Activated T-helper 2 cell treated with anti-CD3 and anti-CD28 coated beads, Interferon-gamma antibody, Interleukin-2, Interleukin-4, amounts not matched to agents 10 μg/mL and 5 μg/mL and 100 μg/mL, durations not matched to agents 14 hours and 24 hours and 36 hours (primary cell): ENCODE data around the gene ASTL. TPM values are rescaled to one million over a fixed set of nuclear protein-coding genes. Genes with fewer than 3 reads are reported as not detected.

Experiments
- DNase-seq: peaks from one replicate; pipeline ENCODE4 v3.0.0; 2021; ENCODE audit warnings: low spot score
- H3K27ac Mint-ChIP-seq: one replicate; pipeline ENCODE4 v1.8.0; 2021; ENCODE audit warnings: mixed read lengths
- H3K27me3 Mint-ChIP-seq: one replicate; pipeline ENCODE4 v1.8.0; 2021; ENCODE audit warnings: low read depth, mixed read lengths
- H3K36me3 Mint-ChIP-seq: one replicate; pipeline ENCODE4 v1.8.0; 2021; ENCODE audit warnings: low read depth, mixed read lengths
- H3K4me1 Mint-ChIP-seq: one replicate; pipeline ENCODE4 v1.8.0; 2021; ENCODE audit warnings: low read depth, mixed read lengths
- H3K4me3 Mint-ChIP-seq: one replicate; pipeline ENCODE4 v1.8.0; 2021; ENCODE audit warnings: low read depth, mild to moderate bottlenecking, moderate library complexity, mixed read lengths
- H3K9me3 Mint-ChIP-seq: one replicate; pipeline ENCODE4 v1.8.0; 2021; ENCODE audit warnings: mixed read lengths
- intact Hi-C: fragments of 100-400 bp; cut with micrococcal nuclease; formaldehyde crosslinking; loops from one replicate; pipeline ENCODE4 v1.15.1; 2023
- total RNA-seq: library from RNA; stranded (reverse); gene quantifications from 2 replicates; pipeline ENCODE4 v1.2.3, GENCODE V29; 2022

Gene ASTL
- total RNA-seq, 1 donor from 2014 or later, result 1.3 TPM

DNA sequence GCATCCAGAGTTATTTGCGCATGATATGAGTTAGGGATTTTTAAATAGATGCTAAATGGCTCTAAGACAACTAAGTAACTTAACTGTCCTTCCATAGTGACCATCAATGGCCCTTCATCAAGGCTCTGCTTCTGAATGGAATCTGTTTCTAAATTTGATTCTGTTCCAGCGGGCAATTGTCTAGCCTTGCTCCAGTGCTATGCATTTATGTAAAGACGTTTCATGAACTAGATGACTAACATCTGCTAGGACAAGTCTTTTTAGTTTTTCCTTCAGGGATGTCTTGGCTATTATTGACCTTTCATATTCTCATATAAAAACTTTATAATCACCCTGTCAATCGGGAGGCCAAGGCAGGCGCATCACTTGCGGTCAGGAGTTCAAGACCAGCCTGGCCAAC, 9.8 kb downstream of the ASTL start:
- no peaks in the 10 kb centered on the region for H3K27me3 Mint-ChIP-seq
- no peaks in the 10 kb centered on the region for H3K9me3 Mint-ChIP-seq
- H3K27ac Mint-ChIP-seq, result no peak overlapping the region
- no peak overlapping the region for H3K4me3 Mint-ChIP-seq
- DNase-seq, result no peak
- H3K4me1 Mint-ChIP-seq, result peaks cover 17% of the 10 kb centered on the region
- intact Hi-C loops, result no loop called here
- peaks cover 28% of the 10 kb centered on the region for H3K36me3 Mint-ChIP-seq

GRCh38 chr2:96124406-96125265, 13.7 kb downstream of the ASTL start:
- DNase-seq, result no peak
- Mint-ChIP-seq H3K27me3 (peaks cover 19% of the 10 kb centered on the region), H3K4me1 (peaks cover 8% of the 10 kb centered on the region), H3K27ac (no peak overlapping the region), H3K9me3 (no peaks in the 10 kb centered on the region), H3K4me3 (no peak overlapping the region), H3K36me3 (peaks cover 18% of the 10 kb centered on the region)
- intact Hi-C loops, result no loop called here

GRCh38 chr2:96123936-96124335, 14.4 kb downstream of the ASTL start:
- Mint-ChIP-seq H3K27ac (no peak overlapping the region), H3K4me1 (peaks cover 8% of the 10 kb centered on the region)

GRCh38 chr2:96123290-96123689, 15.0 kb downstream of the ASTL start:
- Mint-ChIP-seq H3K36me3 (peaks cover 14% of the 10 kb centered on the region), H3K27me3 (peaks cover 26% of the 10 kb centered on the region), H3K4me3 (no peak overlapping the region), H3K4me1 (peaks cover 8% of the 10 kb centered on the region), H3K9me3 (no peaks in the 10 kb centered on the region), H3K27ac (no peak overlapping the region)
- intact Hi-C loops, result no loop called here
- DNase-seq, result no peak

More at GRCh38 chr2:96123936-96124335, 14.4 kb downstream of the ASTL start:
- intact Hi-C loops, result no loop called here
- Mint-ChIP-seq H3K36me3 (peaks cover 14% of the 10 kb centered on the region), H3K27me3 (peaks cover 23% of the 10 kb centered on the region), H3K4me3 (no peak overlapping the region), H3K9me3 (no peaks in the 10 kb centered on the region)
- no peak for DNase-seq

DNA sequence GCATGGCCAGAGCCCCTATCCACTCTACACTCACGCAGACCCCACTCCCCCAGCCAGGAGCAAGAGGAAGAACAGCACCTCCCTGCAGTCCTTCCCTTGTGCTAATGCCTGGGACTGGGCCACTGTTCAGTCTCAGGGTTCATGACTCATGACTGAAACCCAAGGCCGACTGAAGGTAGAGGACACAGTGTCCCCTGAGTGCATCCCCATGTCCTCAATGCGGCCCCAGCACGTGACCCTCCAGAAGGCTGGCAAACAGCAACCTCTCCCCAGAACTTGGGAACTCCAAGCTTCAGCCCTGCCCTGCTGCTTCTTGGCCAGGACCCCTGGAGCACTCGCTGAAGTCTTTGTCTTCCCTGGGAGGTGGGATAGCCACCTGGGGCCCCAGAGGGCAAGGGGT, 15.9 kb downstream of the ASTL start:
- no peak for DNase-seq
- no peaks in the 10 kb centered on the region for H3K9me3 Mint-ChIP-seq
- peaks cover 29% of the 10 kb centered on the region for H3K27me3 Mint-ChIP-seq
- intact Hi-C loops, result no loop called here
- no peak overlapping the region for H3K27ac Mint-ChIP-seq
- H3K4me1 Mint-ChIP-seq, result peaks cover 11% of the 10 kb centered on the region
- peaks cover 12% of the 10 kb centered on the region for H3K36me3 Mint-ChIP-seq
- no peak overlapping the region for H3K4me3 Mint-ChIP-seq

- no peak overlapping the region for H3K4me3 Mint-ChIP-seq
- peaks cover 6% of the 10 kb centered on the region for H3K36me3 Mint-ChIP-seq
- intact Hi-C loops, result no loop called here
Observed at GRCh38 chr2:96121414-96121813, 16.9 kb downstream of the ASTL start.

DNA sequence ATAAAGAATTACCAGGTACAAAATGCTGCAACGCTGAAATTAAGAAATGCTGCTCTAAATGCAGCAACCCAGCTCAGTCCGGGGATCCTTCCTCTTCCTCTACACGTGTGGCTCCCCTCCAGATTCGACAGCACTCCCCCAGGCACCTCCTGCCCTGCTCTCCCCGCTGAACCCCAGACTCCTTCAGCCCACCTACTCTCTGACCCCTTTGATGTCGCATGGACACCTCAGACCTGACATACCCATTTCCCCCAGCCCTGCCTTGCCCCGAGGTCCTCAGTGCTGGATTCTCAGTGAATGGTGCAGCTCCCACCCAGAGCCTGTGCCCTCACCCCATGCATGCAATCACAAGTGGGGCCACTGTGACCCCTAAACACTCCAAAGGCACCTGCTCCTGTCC, 17.3 kb downstream of the ASTL start:
- H3K9me3 Mint-ChIP-seq, result no peaks in the 10 kb centered on the region
- H3K36me3 Mint-ChIP-seq, result peaks cover 3% of the 10 kb centered on the region
- peaks cover 29% of the 10 kb centered on the region for H3K27me3 Mint-ChIP-seq
- H3K4me3 Mint-ChIP-seq, result no peak overlapping the region
- intact Hi-C loops, result no loop called here
- no peak overlapping the region for H3K27ac Mint-ChIP-seq
- DNase-seq, result no peak
- H3K4me1 Mint-ChIP-seq, result peaks cover 11% of the 10 kb centered on the region

More at GRCh38 chr2:96121414-96121813, 16.9 kb downstream of the ASTL start:
- peaks cover 29% of the 10 kb centered on the region for H3K27me3 Mint-ChIP-seq
- no peaks in the 10 kb centered on the region for H3K9me3 Mint-ChIP-seq
- peaks cover 11% of the 10 kb centered on the region for H3K4me1 Mint-ChIP-seq
- no peak overlapping the region for H3K27ac Mint-ChIP-seq
- no peak for DNase-seq

DNA sequence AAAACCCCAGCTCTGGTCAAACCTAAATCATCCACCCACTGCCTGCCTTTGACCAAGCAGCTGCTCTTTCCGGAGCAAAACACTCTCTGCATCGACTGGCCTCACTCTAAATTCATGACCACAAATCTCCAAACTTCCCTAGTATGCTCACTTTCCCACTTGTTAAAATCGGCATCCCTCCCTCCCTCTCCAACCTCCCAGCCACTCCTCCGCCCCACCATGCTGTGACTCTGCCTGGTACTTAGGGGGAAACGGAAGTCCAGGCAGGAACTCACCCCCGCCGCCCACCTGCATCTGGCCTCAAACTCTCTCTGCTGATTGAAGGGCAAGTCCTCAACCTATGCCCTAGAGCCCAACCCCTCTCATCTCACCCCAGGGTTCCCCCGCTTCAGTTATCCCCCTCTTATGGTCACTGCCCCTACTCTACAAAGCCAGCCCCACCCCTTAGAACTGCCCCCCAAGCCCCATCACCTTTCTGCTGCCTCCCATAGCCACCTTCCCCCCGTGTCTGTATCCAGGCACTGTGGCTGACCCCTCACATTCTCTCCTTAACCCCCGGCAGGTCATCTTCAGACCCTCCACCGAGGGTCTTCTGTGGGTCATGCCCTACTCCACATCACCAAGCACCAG, 18.1 kb downstream of the ASTL start:
- no peak for DNase-seq
- peaks cover 36% of the 10 kb centered on the region for H3K27me3 Mint-ChIP-seq
- intact Hi-C loops, result no loop called here
- H3K4me1 Mint-ChIP-seq, result peaks cover 14% of the 10 kb centered on the region
- H3K4me3 Mint-ChIP-seq, result no peak overlapping the region
- H3K36me3 Mint-ChIP-seq, result no peaks in the 10 kb centered on the region
- H3K27ac Mint-ChIP-seq, result no peak overlapping the region
- no peaks in the 10 kb centered on the region for H3K9me3 Mint-ChIP-seq

GRCh38 chr2:96119389-96119751, 18.9 kb downstream of the ASTL start:
- Mint-ChIP-seq H3K27ac (no peak overlapping the region), H3K27me3 (peaks cover 42% of the 10 kb centered on the region), H3K36me3 (no peaks in the 10 kb centered on the region), H3K9me3 (no peaks in the 10 kb centered on the region), H3K4me1 (peaks cover 14% of the 10 kb centered on the region), H3K4me3 (no peak overlapping the region)
- intact Hi-C loops, result loop anchor here (5.0 kb wide), 1 partner anchor 112 kb away; no protein-coding TSS in a partner anchor
- DNase-seq, result no peak

DNA sequence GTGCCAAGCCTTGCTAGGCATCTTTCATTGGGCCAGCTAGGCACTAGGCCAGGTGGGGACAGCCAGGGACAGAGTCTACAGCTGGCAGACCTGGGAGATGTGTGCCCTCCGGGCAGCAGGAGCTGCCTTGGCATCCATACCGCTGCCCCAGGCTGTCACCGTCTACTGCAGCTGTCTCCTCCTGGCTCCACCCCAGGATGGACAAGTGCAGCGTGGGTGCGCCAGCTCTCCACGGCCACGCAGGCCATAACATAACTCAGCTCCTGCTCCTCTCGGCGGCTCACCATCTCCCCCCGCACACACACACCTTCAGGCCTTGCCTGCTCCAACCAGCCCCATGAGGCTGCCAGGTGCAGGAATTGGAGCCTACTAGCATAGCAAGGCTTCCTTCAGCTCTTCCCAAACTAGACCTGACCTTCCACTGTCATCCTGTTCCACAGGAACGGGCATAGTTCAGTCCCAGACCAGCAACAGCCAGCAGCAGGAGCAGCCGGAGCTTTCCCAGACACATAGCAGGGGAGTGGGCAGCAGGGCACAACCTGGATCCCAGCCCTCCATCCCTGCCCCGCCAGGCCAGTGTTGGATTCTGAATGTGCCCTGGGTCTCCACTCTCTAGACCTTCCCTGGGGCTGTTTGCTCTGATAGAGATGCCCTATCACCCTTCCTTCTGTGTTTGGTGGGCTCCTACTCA, 19.5 kb downstream of the ASTL start:
- H3K4me3 Mint-ChIP-seq, result no peak overlapping the region
- H3K27me3 Mint-ChIP-seq, result peaks cover 42% of the 10 kb centered on the region
- intact Hi-C loops, result loop anchor here (5.0 kb wide), 1 partner anchor 112 kb away; no protein-coding TSS in a partner anchor
- no peak for DNase-seq
- no peaks in the 10 kb centered on the region for H3K36me3 Mint-ChIP-seq
- H3K9me3 Mint-ChIP-seq, result no peaks in the 10 kb centered on the region
- H3K27ac Mint-ChIP-seq, result no peak overlapping the region
- H3K4me1 Mint-ChIP-seq, result peaks cover 14% of the 10 kb centered on the region

DNA sequence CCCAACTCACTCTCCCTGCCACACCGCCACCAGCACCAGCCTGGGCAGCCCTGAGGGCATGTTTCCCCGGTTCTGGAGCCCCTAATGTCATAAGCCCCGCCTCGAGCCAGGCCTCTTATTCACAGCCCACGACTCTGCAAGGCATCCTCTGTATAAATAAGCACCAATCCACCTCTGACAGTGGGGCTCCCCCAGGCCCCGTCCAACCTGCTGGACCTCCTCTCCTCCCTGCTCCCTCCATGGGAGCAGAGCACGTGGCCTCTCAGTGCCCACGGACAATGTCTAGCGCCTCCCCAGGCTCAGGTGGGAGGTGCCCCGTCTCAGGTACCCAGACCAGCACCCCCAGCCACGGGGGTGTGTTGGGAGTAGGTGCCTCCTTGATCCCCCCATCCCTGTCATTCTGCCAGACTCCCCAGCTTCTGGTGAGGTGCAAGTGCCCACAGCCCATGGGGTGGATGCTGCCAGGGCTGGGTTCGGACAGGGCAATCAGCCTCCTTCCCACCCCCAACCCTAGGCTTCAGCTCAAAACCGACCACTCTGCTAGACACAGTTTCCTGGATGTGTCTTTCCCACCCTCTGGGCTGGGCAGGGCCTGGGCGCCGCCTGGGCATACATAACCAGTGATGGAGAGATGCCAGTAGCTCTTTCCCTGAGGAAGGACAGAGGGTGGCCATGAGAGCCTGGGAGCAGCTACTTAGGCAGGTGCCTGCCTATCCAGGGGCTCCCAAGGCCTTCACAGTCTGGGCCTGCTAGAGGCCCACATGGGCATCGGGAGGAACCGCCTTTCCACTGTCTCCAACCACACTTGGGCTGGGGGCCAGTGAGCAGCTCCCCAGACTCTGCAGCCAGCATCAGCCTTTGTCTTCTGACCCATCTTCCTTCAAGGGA, 20.4 kb downstream of the ASTL start:
- Mint-ChIP-seq H3K4me3 (peak overlapping the region; percentile 64), H3K36me3 (no peaks in the 10 kb centered on the region), H3K4me1 (peaks cover 14% of the 10 kb centered on the region), H3K27me3 (peaks cover 42% of the 10 kb centered on the region), H3K9me3 (no peaks in the 10 kb centered on the region), H3K27ac (no peak overlapping the region)
- no peak for DNase-seq
- intact Hi-C loops, result loop anchor here (2.0 to 5.0 kb wide), 2 partner anchors 111 to 125 kb away; no protein-coding TSS in a partner anchor
